Measurements from ENCODE around the gene WDSUB1. TPM values are rescaled to one million over a fixed set of nuclear protein-coding genes. Genes with fewer than 3 reads are reported as not detected.

WDSUB1 gene
- total and polyA plus RNA-seq, 2 of the 4 experiments (the other 2 are of a cell fraction), result 4.8 to 5.2 TPM

DNA sequence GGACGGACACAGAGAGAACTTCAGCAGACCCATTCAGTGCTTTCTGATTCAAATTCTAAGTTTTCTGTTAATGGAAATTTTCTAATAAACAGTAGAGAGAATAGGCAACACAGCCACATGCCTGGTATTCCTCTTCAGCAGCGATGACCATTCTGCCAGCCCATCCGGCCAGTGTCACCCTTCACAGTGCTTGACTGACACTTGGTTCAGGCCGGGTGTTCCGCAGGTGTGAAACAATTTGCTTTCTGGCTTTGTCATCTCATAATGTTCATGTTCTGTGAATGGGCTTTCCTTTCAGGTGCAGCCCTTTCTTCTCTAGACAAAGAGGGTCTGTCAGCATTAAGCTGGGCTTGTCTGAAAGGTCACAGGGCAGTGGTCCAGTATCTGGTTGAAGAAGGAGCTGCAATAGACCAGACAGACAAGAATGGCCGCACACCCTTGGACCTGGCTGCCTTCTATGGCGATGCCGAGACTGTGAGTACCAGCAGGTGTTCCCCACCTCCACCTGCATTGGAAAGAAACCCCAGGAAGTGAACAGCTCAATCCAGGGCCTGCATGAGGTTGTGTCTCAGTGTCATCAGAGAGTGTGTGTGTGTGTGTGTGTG is 67.0 kb downstream of the WDSUB1 start:
- H3K9ac ChIP-seq (ENCODE audit: low read depth, low read length), result no peak overlapping the region
- H2AFZ ChIP-seq (replicated peaks; ENCODE audit: low read length, poor library complexity), result no peak overlapping the region
- ATAC-seq (ENCODE audit: low read depth) (no peak), DNase-seq (no peak)
- in situ Hi-C loops (cut with MboI; ENCODE audit: low sequenced_read_pairs) (no loop called here), dilution Hi-C loops (cut with HindIII; ENCODE audit: low sequenced_read_pairs, unreplicated experiment) (no loop called here), intact Hi-C loops (cut with micrococcal nuclease) (no loop called here)
- no peaks in the 10 kb centered on the region for H3K4me1 ChIP-seq (ENCODE audit: control insufficient read depth, insufficient read depth, low read length)
- H3K56ac ChIP-seq (ENCODE audit: extremely low read depth, insufficient read depth, low read length), result no peak overlapping the region
- no peak overlapping the region for H3K4me2 ChIP-seq (ENCODE audit: low read depth, low read length)
- no peak overlapping the region for H2BK20ac ChIP-seq (ENCODE audit: low read depth, low read length)
- H3K27me3 ChIP-seq (ENCODE audit: control insufficient read depth, insufficient read depth, low read length), result no peaks in the 10 kb centered on the region
- H3K18ac ChIP-seq (ENCODE audit: low read depth, low read length), result no peak overlapping the region
- no peak overlapping the region for H2BK5ac ChIP-seq (ENCODE audit: low read depth, low read length, poor library complexity, severe bottlenecking)
- no peaks in the 10 kb centered on the region for H3K9me3 ChIP-seq (ENCODE audit: control insufficient read depth, insufficient read depth, low read length)
- H2BK120ac ChIP-seq (ENCODE audit: low read depth, low read length), result no peak overlapping the region
- no peak overlapping the region for H3K27ac ChIP-seq (ENCODE audit: insufficient read depth, low read length)
- CTCF ChIA-PET, result no interaction called here
- H2AK9ac ChIP-seq (replicated peaks; ENCODE audit: low read depth, low read length, poor library complexity), result no peak overlapping the region
- BruUV-seq (replicated peaks), result no TSS peak
- 100% methylated on average over 2 of the region's 8 CpGs; no CpG with 5 or more reads in 1 of the 2 experiments for whole genome bisulfite sequencing, 2 experiments (ENCODE audit: extremely low coverage in 2 of 2, insufficient read length in 1 of 2)
- no peak overlapping the region for H3K14ac ChIP-seq (replicated peaks; ENCODE audit: low read depth, low read length)
- H3K23ac ChIP-seq (ENCODE audit: low read depth, low read length), result no peak overlapping the region
- POLR2A ChIA-PET (ENCODE audit: unreplicated experiment), result interaction anchor here (0.5 kb wide), 1 partner anchor 257 kb away, joined by 6 read pairs; no protein-coding TSS in a partner anchor
- H3K4me3 ChIP-seq (ENCODE audit: insufficient read depth, low read depth, low read length), result no peak overlapping the region
- peaks cover 11% of the 10 kb centered on the region; the same call in 1 of the 2 replicates for H3K9me1 ChIP-seq (ENCODE audit: insufficient read depth, low read length)
- H4K5ac ChIP-seq (ENCODE audit: low read depth, low read length), result no peak overlapping the region
- H3K79me1 ChIP-seq (ENCODE audit: low read depth in 1 of 2, low read length in 2 of 2), result peaks cover 0 to 2% of the 10 kb centered on the region in 2 experiments; a peak in 2 of 4 replicates
- no peak overlapping the region for H2BK15ac ChIP-seq (ENCODE audit: low read depth, low read length)
- H4K20me1 ChIP-seq (ENCODE audit: insufficient read depth, low read length), result no peaks in the 10 kb centered on the region
- H4K91ac ChIP-seq (ENCODE audit: insufficient read depth, low read depth, low read length), result no peak overlapping the region
- H3K4ac ChIP-seq (ENCODE audit: low read depth, low read length), result no peak overlapping the region
- no peak overlapping the region for H2AK5ac ChIP-seq (ENCODE audit: low read depth, low read length)
- no peak overlapping the region for H4K8ac ChIP-seq (ENCODE audit: low read depth in 2 of 2, low read length in 2 of 2)
- TF ChIP-seq BHLHE40 (IDR thresholded peaks at IDR 0.05; ENCODE audit: low read depth, low read length), result no peak
- TF ChIP-seq CEBPB (IDR thresholded peaks at IDR 0.05; ENCODE audit: low read depth, low read length), result no peak
- no peak for TF ChIP-seq FOS (IDR thresholded peaks at IDR 0.05; ENCODE audit: low read depth, low read length)
- no peak for TF ChIP-seq CTCF (conservative IDR thresholded peaks at IDR 0.05; ENCODE audit: low read depth, low read length)
- TF ChIP-seq CHD1 (IDR thresholded peaks at IDR 0.05; ENCODE audit: low read depth, low read length), result no peak
- TF ChIP-seq MAFK (IDR thresholded peaks at IDR 0.05; ENCODE audit: low read depth, low read length), result no peak
- no peak for TF ChIP-seq RCOR1 (IDR thresholded peaks at IDR 0.05; ENCODE audit: insufficient replicate concordance, low read length)
- TF ChIP-seq ELK1 (IDR thresholded peaks at IDR 0.05; ENCODE audit: borderline replicate concordance, low read depth, low read length), result no peak
- no peak for TF ChIP-seq POLR2A (IDR thresholded peaks at IDR 0.05; ENCODE audit: low read depth, low read length)
- TF ChIP-seq RAD21 (IDR thresholded peaks at IDR 0.05; ENCODE audit: low read length), result no peak
- TF ChIP-seq SMC3 (IDR thresholded peaks at IDR 0.05; ENCODE audit: low read depth, low read length), result no peak
- TF ChIP-seq MAZ (IDR thresholded peaks at IDR 0.05; ENCODE audit: borderline replicate concordance, low read depth, low read length), result no peak
- TF ChIP-seq NFE2L2 (IDR thresholded peaks at IDR 0.05; ENCODE audit: low read depth, low read length), result no peak
- no peak for TF ChIP-seq USF2 (IDR thresholded peaks at IDR 0.05; ENCODE audit: low read depth, low read length)
- no peak for TF ChIP-seq RFX5 (IDR thresholded peaks at IDR 0.05; ENCODE audit: low read depth, low read length)
- no peak for TF ChIP-seq MXI1 (IDR thresholded peaks at IDR 0.05; ENCODE audit: borderline replicate concordance, low read depth, low read length)
- peaks cover 60% of the 10 kb centered on the region for H3K36me3 ChIP-seq (ENCODE audit: control insufficient read depth, insufficient read depth, low read length)
